Effector memory CD4-positive, alpha-beta T cell (primary cell): ENCODE measurements around the gene ERC2.

Source experiments
- DNase-seq, 3 donors: peaks; one replicate each; pipeline ENCODE4 v3.0.0-alpha.2; 2020
- H3K27ac ChIP-seq: 2 replicates; pipeline ENCODE4 v1.7.0; 2013; ENCODE audit warnings: mild to moderate bottlenecking, low read length, moderate library complexity; ENCODE audit not compliant: insufficient read depth, poor library complexity, severe bottlenecking
- H3K27me3 ChIP-seq: replicated peaks from 2 replicates; pipeline ENCODE4 v1.7.0; 2013; ENCODE audit warnings: mild to moderate bottlenecking, low read length; ENCODE audit not compliant: insufficient read depth, control insufficient read depth, poor library complexity, severe bottlenecking
- H3K36me3 ChIP-seq: 2 replicates; pipeline ENCODE4 v1.7.0; 2013; ENCODE audit warnings: mild to moderate bottlenecking, low read length, moderate library complexity; ENCODE audit not compliant: control insufficient read depth, insufficient read depth
- H3K4me1 ChIP-seq: 2 replicates; pipeline ENCODE4 v1.7.0; 2013; ENCODE audit warnings: low read length, mild to moderate bottlenecking; ENCODE audit not compliant: control insufficient read depth, insufficient read depth, poor library complexity, severe bottlenecking
- H3K4me3 ChIP-seq: 2 replicates; pipeline ENCODE4 v1.7.0; 2013; ENCODE audit warnings: low read length, low read depth, mild to moderate bottlenecking; ENCODE audit not compliant: insufficient read depth, poor library complexity, severe bottlenecking
- H3K9me3 ChIP-seq: 2 replicates; pipeline ENCODE4 v1.7.0; 2013; ENCODE audit warnings: mild to moderate bottlenecking, low read length, moderate library complexity; ENCODE audit not compliant: control insufficient read depth

The ERC2 gene

GRCh38 chr3:55698831-55699230 is 769.4 kb downstream of the ERC2 start:
- no peak for DNase-seq
- H3K27ac ChIP-seq = no peak overlapping the region
- no peaks in the 10 kb centered on the region for H3K4me1 ChIP-seq
- no peaks in the 10 kb centered on the region for H3K9me3 ChIP-seq
- no peak overlapping the region for H3K4me3 ChIP-seq
- H3K36me3 ChIP-seq = no peaks in the 10 kb centered on the region
- no peaks in the 10 kb centered on the region for H3K27me3 ChIP-seq

GRCh38 chr3:55697177-55697865 is 770.9 kb downstream of the ERC2 start:
- no peak overlapping the region for H3K27ac ChIP-seq
- DNase-seq = no peak
- no peaks in the 10 kb centered on the region for H3K27me3 ChIP-seq
- no peak overlapping the region for H3K4me3 ChIP-seq
- no peaks in the 10 kb centered on the region for H3K9me3 ChIP-seq
- no peaks in the 10 kb centered on the region for H3K4me1 ChIP-seq
- H3K36me3 ChIP-seq = no peaks in the 10 kb centered on the region

- Histone ChIP-seq H3K27me3 (no peaks in the 10 kb centered on the region), H3K4me1 (no peaks in the 10 kb centered on the region), H3K9me3 (no peaks in the 10 kb centered on the region), H3K36me3 (no peaks in the 10 kb centered on the region), H3K4me3 (no peak overlapping the region), H3K27ac (no peak overlapping the region)
- no peak for DNase-seq
These were observed 775.2 kb downstream of the ERC2 start for GRCh38 chr3:55692957-55693558.

- H3K27me3 ChIP-seq = no peaks in the 10 kb centered on the region
- no peaks in the 10 kb centered on the region for H3K9me3 ChIP-seq
- H3K36me3 ChIP-seq = no peaks in the 10 kb centered on the region
- DNase-seq = no peak
- no peak overlapping the region for H3K27ac ChIP-seq
- H3K4me1 ChIP-seq = no peaks in the 10 kb centered on the region
- no peak overlapping the region for H3K4me3 ChIP-seq
These were observed 775.8 kb downstream of the ERC2 start for GRCh38 chr3:55692295-55692956.

- H3K36me3 ChIP-seq = no peaks in the 10 kb centered on the region
- H3K27ac ChIP-seq = no peak overlapping the region
- H3K27me3 ChIP-seq = no peaks in the 10 kb centered on the region
- no peak for DNase-seq
- no peak overlapping the region for H3K4me3 ChIP-seq
- H3K9me3 ChIP-seq = no peaks in the 10 kb centered on the region
- H3K4me1 ChIP-seq = no peaks in the 10 kb centered on the region
These were observed 777.1 kb downstream of the ERC2 start for GRCh38 chr3:55691141-55691540.

- H3K4me3 ChIP-seq = no peak overlapping the region
- H3K27me3 ChIP-seq = no peaks in the 10 kb centered on the region
- no peaks in the 10 kb centered on the region for H3K36me3 ChIP-seq
- no peak for DNase-seq
- no peaks in the 10 kb centered on the region for H3K9me3 ChIP-seq
- no peak overlapping the region for H3K27ac ChIP-seq
- no peaks in the 10 kb centered on the region for H3K4me1 ChIP-seq
These were observed 777.5 kb downstream of the ERC2 start for GRCh38 chr3:55690726-55691125.

GRCh38 chr3:55690177-55690576 is 778.1 kb downstream of the ERC2 start:
- Histone ChIP-seq H3K4me3 (no peak overlapping the region), H3K9me3 (no peaks in the 10 kb centered on the region), H3K36me3 (no peaks in the 10 kb centered on the region), H3K27ac (no peak overlapping the region), H3K27me3 (no peaks in the 10 kb centered on the region), H3K4me1 (no peaks in the 10 kb centered on the region)
- DNase-seq = no peak

GRCh38 chr3:55688154-55688553 is 780.1 kb downstream of the ERC2 start:
- no peaks in the 10 kb centered on the region for H3K27me3 ChIP-seq
- H3K27ac ChIP-seq = no peak overlapping the region
- no peaks in the 10 kb centered on the region for H3K9me3 ChIP-seq
- no peaks in the 10 kb centered on the region for H3K36me3 ChIP-seq
- no peaks in the 10 kb centered on the region for H3K4me1 ChIP-seq
- no peak for DNase-seq
- H3K4me3 ChIP-seq = no peak overlapping the region

GRCh38 chr3:55687526-55687925 is 780.7 kb downstream of the ERC2 start:
- H3K9me3 ChIP-seq = no peaks in the 10 kb centered on the region
- DNase-seq = no peak
- H3K4me1 ChIP-seq = no peaks in the 10 kb centered on the region
- no peak overlapping the region for H3K4me3 ChIP-seq
- no peak overlapping the region for H3K27ac ChIP-seq
- H3K36me3 ChIP-seq = no peaks in the 10 kb centered on the region
- H3K27me3 ChIP-seq = no peaks in the 10 kb centered on the region
